Neural crest cell (in vitro differentiated cells): ENCODE measurements around the gene SLC1A2. TPM values are rescaled to one million over a fixed set of nuclear protein-coding genes. Genes with fewer than 3 reads are reported as not detected.

ENCODE experiments used
- DNase-seq: peaks from one replicate; pipeline ENCODE4 v3.0.0; 2021; ENCODE audit warnings: low read depth, mixed read lengths, low spot score
- H3K27ac Mint-ChIP-seq: one replicate; pipeline ENCODE4 v1.8.0; 2021; ENCODE audit warnings: mild to moderate bottlenecking, mixed read lengths; ENCODE audit not compliant: unreplicated experiment
- H3K27me3 Mint-ChIP-seq: 2 replicates; pipeline ENCODE4 v1.8.0; 2021; ENCODE audit warnings: low read depth, mild to moderate bottlenecking, mixed read lengths
- H3K36me3 Mint-ChIP-seq: 2 replicates; pipeline ENCODE4 v1.8.0; 2021; ENCODE audit warnings: low read depth, mild to moderate bottlenecking, mixed read lengths
- H3K4me1 Mint-ChIP-seq: 2 replicates; pipeline ENCODE4 v1.8.0; 2021; ENCODE audit warnings: mixed read lengths
- H3K4me3 Mint-ChIP-seq: one replicate; pipeline ENCODE4 v1.8.0; 2021; ENCODE audit warnings: mild to moderate bottlenecking, mixed read lengths
- H3K9me3 Mint-ChIP-seq: 2 replicates; pipeline ENCODE4 v1.8.0; 2021; ENCODE audit warnings: mixed read lengths
- CTCF ChIP-seq: fragments of 200-600 bp; sonication (generic); conservative IDR thresholded peaks from 2 replicates; pipeline ENCODE4 v1.5.0; 2021; ENCODE audit warnings: antibody characterized with exemption, mild to moderate bottlenecking
- total RNA-seq: library from RNA; stranded (reverse); gene quantifications from 2 replicates; pipeline ENCODE4 v1.2.1, GENCODE V29; 2021

Gene SLC1A2
- total RNA-seq, 1 donor from 2014 or later = 2.7 TPM

- no peak for TF ChIP-seq CTCF
- H3K4me3 Mint-ChIP-seq = no peak overlapping the region
- H3K4me1 Mint-ChIP-seq = peaks cover 22% of the 10 kb centered on the region
- no peaks in the 10 kb centered on the region for H3K36me3 Mint-ChIP-seq
- H3K27me3 Mint-ChIP-seq = no peaks in the 10 kb centered on the region
- H3K9me3 Mint-ChIP-seq = no peaks in the 10 kb centered on the region
- H3K27ac Mint-ChIP-seq = no peak overlapping the region
- DNase-seq = no peak
Measured at GRCh38 chr11:35225946-35226520, 193.3 kb downstream of the SLC1A2 start.

GRCh38 chr11:35223991-35224390, 195.4 kb downstream of the SLC1A2 start:
- DNase-seq = no peak

GRCh38 chr11:35223371-35223796, 196.0 kb downstream of the SLC1A2 start:
- no peaks in the 10 kb centered on the region for H3K27me3 Mint-ChIP-seq
- H3K4me1 Mint-ChIP-seq = peaks cover 22% of the 10 kb centered on the region
- no peaks in the 10 kb centered on the region for H3K9me3 Mint-ChIP-seq
- no peak for TF ChIP-seq CTCF
- peak; percentile 14 for DNase-seq
- no peaks in the 10 kb centered on the region for H3K36me3 Mint-ChIP-seq
- no peak overlapping the region for H3K27ac Mint-ChIP-seq
- H3K4me3 Mint-ChIP-seq = no peak overlapping the region

More at GRCh38 chr11:35223991-35224390, 195.4 kb downstream of the SLC1A2 start:
- Mint-ChIP-seq H3K4me3 (no peak overlapping the region), H3K36me3 (no peaks in the 10 kb centered on the region), H3K27ac (no peak overlapping the region), H3K4me1 (peaks cover 22% of the 10 kb centered on the region), H3K27me3 (no peaks in the 10 kb centered on the region), H3K9me3 (no peaks in the 10 kb centered on the region)
- TF ChIP-seq CTCF = no peak

GRCh38 chr11:35218956-35219355, 200.4 kb downstream of the SLC1A2 start:
- Mint-ChIP-seq H3K27me3 (no peaks in the 10 kb centered on the region), H3K4me1 (peaks cover 12% of the 10 kb centered on the region), H3K9me3 (no peaks in the 10 kb centered on the region), H3K4me3 (no peak overlapping the region), H3K36me3 (no peaks in the 10 kb centered on the region), H3K27ac (no peak overlapping the region)
- no peak for DNase-seq
- TF ChIP-seq CTCF = no peak

- Mint-ChIP-seq H3K9me3 (peaks cover 4% of the 10 kb centered on the region), H3K4me1 (no peaks in the 10 kb centered on the region), H3K27me3 (no peaks in the 10 kb centered on the region), H3K27ac (no peak overlapping the region), H3K36me3 (no peaks in the 10 kb centered on the region), H3K4me3 (no peak overlapping the region)
- no peak for TF ChIP-seq CTCF
- DNase-seq = no peak
Measured at GRCh38 chr11:35216962-35217678, 202.2 kb downstream of the SLC1A2 start.
